HCEC 1CT (cell line): ENCODE data around the gene LIPM.
A peak's percentile ranks its signal among the peaks of the same experiment; 100 is the strongest.

ENCODE experiments used
- DNase-seq: peaks from one replicate; pipeline ENCODE4 v3.0.0-alpha.2; 2017

Gene LIPM, protein sequence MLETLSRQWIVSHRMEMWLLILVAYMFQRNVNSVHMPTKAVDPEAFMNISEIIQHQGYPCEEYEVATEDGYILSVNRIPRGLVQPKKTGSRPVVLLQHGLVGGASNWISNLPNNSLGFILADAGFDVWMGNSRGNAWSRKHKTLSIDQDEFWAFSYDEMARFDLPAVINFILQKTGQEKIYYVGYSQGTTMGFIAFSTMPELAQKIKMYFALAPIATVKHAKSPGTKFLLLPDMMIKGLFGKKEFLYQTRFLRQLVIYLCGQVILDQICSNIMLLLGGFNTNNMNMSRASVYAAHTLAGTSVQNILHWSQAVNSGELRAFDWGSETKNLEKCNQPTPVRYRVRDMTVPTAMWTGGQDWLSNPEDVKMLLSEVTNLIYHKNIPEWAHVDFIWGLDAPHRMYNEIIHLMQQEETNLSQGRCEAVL

DNA sequence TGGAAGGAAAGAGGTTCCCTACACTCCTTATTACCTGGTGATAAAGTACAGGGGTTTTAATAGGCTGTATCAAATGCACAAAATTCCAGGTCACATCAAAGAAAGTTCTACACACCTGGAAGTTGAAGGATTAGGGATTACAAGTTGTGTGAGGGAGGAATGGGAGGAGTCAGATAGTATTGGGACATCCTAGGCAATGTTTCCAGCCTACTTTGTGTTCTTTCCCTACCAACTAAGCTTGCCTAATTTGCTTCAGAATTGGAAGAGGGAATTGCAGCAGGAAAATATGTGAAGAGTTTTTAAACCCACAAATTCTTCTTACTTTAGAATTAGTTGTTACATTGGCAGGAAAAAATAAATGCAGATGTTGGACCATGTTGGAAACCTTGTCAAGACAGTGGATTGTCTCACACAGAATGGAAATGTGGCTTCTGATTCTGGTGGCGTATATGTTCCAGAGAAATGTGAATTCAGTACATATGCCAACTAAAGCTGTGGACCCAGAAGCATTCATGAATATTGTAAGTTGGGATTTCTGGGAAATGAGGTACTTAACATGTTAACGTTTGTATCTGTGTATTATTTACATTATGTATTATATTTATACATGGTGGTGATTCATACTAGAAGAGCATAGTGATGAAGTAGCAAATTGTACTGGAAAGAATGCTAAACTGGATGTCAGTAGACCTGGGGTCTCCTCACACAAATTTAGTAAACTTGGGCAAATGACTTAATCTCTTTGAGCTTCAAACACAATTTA, at the start of gene LIPM:
Gene LIPM (plus strand): TSS at position 208 of the 763 bp plus-strand sequence. CDS start 167 bp downstream, at position 375.
- DNase-seq: no peak

DNA sequence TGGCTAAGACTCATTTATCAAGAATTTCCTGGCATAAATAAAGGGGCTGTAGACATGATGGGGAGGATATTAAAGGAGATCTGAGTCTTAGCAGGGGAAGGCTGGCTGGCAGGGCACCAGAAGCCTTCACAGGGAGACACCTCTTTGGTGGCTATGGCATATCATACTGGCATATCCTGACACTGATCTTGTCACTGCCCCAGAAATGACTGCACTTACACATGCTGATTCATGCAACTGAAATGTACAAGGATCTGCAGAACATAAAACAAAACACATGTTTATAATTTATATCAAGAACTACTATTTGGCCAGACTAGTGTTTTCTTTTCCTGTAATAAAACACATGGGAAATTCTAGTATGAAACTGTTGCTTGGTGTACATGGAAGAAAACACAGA, 48.2 kb upstream of the LIPM start:
- peak; percentile 76 for DNase-seq

DNA sequence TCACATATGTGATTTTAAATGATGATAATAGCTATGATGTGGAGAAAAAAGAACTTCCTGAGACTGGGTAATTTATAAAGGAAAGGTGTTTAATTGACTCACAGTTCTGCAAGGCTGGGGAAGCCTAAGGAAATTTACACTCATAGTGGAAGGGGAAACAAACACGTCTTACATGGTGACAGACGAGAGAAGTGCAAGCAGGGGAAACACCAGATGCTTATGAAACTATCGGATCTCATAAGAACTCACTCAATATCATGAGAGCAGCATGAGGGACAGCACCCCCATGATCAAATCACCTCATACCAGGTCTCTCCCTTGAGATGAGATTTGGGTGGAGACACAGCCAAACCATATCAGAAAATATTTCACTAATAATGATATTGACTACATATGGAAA, 46.8 kb upstream of the LIPM start:
- DNase-seq: no peak

DNA sequence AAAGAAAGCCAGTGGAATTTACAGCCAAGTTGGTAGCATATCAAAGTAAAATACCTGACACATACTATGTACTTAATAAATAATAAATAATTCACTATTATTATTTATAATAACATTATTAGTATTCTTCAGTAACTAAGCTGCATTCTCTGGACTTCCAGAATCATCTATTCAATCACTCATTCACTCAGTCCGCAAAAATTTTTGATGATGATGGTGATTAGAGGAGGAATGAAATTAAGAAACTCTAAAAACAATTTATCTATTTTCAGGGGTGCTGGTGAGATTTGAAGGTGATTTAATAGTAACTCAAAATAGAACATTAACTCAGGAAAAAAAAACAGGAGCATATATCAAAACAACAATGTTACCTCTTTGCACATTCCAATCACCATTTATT, 45.9 kb upstream of the LIPM start:
- DNase-seq: no peak

DNA sequence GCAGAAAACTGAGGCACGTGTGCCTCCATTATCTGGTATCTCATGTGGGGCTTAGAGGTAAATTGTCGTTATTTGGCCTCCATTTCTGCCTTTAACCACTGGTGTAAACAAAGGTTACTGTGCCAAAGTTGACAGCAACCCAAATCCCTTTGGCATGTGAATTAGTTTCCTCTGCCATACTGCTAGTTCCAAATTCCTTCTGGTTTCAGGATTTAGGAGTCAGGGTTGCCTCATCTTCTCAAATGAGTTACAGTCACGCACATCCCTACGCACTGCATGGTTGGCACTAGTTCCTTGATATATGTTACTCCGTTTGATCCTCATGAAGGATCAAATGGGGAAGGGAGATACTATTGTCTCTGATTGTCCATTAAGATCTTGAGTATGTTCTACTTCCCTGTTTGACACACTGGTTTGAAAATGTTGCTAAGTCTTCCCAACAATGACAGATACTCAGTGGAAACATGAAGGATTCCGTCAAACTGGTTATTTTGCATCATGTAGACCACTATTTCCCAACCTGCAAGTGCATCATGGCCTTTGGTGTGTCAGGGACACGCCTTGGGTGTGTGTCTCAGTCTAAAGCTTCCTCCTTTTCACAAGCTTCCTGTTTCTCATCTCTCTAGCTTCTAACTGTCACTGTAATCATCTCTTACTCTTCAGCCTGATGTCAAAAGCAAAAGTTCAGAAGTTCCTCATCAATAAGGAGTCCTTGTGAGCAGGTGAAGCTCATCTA, 43.0 kb upstream of the LIPM start, which contains the start of gene LIPN:
Gene LIPN (plus strand): TSS at position 655 of the 736 bp plus-strand sequence. CDS start 1,386 bp downstream, outside the sequence.
- DNase-seq: no peak

DNA sequence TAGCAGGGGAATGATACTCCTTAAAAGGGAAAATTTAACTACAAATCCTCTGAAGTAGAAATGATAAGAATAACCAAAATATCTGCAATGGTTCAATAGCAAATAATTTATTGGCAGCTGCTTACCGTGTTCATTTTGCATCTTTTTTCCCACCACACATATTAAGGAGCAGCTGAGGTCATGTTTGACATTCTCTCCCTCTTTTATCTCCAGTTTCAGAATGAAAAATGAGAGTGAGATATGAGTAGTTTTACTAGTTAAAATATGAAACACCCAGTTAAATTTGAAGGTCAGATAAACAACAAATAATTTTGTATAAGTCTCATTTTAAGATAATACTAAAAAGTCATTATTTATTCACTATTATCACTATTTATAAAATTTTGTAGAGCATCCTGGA, 39.6 kb upstream of the LIPM start:
- DNase-seq: no peak

GRCh38 chr10:88763441-88763840, 39.1 kb upstream of the LIPM start:
- DNase-seq: no peak

- DNase-seq: no peak
Measured at GRCh38 chr10:88764110-88764509, 38.4 kb upstream of the LIPM start.

GRCh38 chr10:88765816-88766215, 36.7 kb upstream of the LIPM start:
- DNase-seq: no peak

- DNase-seq: no peak
Measured at GRCh38 chr10:88769384-88769783, 33.1 kb upstream of the LIPM start.

DNA sequence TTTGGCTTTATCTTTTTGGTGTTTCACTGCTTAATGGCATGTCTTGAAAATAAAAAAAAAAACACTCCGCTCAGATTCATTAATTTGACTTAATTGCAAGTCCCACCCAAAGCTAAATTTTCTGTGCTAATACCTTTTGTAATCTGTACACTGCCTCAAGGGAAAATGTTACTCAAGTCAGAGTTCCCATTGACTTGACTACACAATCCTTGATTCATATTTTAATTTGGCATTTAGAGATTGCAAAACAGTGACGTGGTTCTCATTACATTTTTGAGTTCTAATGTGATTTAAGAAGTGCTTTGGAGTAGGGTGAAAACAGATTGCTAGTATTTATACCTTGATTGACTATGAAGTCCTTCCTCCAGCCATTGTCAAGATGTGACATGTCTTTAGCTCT, 21.3 kb upstream of the LIPM start:
- DNase-seq: no peak

GRCh38 chr10:88782222-88782621, 20.3 kb upstream of the LIPM start:
- DNase-seq: no peak

GRCh38 chr10:88783724-88784123, 18.8 kb upstream of the LIPM start:
- DNase-seq: peak; percentile 28

DNA sequence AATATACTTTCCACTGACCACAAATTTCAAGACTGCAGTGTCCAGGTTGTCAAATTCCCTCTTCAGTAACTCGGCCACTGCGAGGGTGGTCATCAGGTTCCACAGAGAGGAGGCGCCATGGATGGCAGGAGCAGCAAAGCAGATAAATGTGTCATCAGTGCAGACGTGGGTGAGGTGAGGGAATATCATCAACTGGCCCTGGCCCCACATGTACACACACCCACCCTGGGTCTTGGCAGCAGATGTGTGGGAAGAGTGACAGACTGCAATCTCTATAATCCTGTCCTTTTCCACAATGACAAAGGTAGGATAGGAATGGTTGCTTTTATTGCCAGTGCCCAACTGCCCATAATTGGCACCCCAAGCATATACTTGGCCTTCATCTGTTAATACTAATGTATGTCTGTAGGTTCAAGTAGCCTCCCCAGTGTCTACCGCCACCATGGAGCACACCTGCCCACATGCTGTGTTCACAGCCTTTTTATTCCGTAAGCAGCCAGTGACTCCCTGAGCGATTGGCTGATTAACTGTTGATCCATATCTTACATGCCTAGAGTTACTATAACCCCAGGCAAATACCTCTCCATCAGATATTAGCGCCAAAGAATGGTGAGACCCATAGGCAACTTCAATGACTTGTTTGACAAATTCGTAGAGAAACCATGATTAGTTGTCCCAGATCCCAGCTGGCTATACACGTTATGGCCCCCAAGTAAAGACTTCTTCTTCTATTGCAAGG, 16.3 kb upstream of the LIPM start:
- no peak for DNase-seq

- no peak for DNase-seq
Measured at GRCh38 chr10:88787463-88787862, 15.1 kb upstream of the LIPM start.

- no peak for DNase-seq
Measured at GRCh38 chr10:88788924-88789323, 13.6 kb upstream of the LIPM start.

DNA sequence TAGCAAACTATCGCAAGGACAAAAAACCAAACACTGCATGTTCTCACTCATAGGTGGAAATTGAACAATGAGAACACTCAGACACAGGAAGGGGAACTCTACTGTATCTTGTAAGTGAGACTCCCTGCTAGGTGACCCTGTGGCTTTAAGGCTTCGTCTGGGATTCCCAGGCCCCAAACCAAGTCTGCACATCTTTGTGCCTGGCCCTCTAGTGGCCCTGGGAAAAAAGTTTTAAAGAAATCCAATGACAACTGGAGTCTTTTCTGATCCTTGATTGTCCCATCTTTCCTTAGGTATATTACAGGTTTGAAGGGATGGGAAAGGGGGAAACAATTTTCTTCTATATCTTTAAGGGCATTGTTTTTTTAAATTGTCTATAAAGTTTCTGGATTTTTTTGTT, 10.6 kb upstream of the LIPM start:
- DNase-seq: peak; percentile 28

- peak; percentile 82 for DNase-seq
Measured at GRCh38 chr10:88792661-88793060, 9.9 kb upstream of the LIPM start.

DNA sequence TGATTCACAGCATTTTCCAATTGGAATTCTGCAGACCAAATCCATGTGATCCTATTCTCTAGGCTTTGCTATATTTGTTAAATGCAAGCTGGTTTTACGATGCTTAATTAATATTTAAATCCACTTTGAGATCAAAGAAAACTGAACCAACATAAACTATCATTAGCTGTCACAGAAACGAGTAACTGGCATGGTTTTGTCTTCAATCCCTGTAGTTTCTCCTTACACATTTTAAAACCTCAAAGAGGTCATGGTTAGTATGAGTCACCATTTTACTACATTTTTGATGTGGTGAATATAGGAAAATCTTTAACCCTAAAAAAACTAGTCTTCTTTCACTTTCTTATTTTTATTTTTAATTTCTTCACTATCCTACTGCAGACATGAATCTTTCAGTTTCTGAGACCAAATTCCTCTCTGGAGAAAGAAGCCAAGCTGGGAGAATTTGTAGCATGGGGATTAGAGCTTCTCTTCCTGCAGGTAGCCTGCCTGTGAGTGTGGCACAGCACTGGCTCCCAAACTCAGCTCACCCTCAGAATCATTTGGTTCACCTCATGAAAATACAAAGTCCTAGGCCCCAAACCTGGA, 8.7 kb upstream of the LIPM start:
- DNase-seq: peak; percentile 64

GRCh38 chr10:88794731-88795130, 7.8 kb upstream of the LIPM start:
- no peak for DNase-seq

GRCh38 chr10:88800152-88801125, 2.1 kb upstream of the LIPM start:
- DNase-seq: peak; percentile 8
